OCI-LY7 (cell line): Measurements from ENCODE around the gene CUBN. TPM values are rescaled to one million over a fixed set of nuclear protein-coding genes. Genes with fewer than 3 reads are reported as not detected.

Experiments
- BruUV-seq: library from RNA; stranded (reverse); fragments of 400-500 nt; replicated peaks from 2 replicates; lab custom pipeline; 2021; lab: Mats Ljungman, UMichigan
- CTCF ChIA-PET: fragments of 300-600 bp; sonication (Branson Sonifier 250); formaldehyde crosslinking; loops from one replicate; lab custom pipeline; 2022; ENCODE audit warnings: antibody characterized with exemption; ENCODE audit not compliant: unreplicated experiment; lab: Charles Lee
- POLR2A ChIA-PET: fragments of 300-600 bp; sonication (Branson Sonifier 250); formaldehyde crosslinking; loops from one replicate; lab custom pipeline; 2022; ENCODE audit warnings: antibody characterized with exemption; lab: Charles Lee
- DNase-seq: peaks from one replicate; pipeline ENCODE4 v3.0.0-alpha.2; 2015; ENCODE audit warnings: low spot score
- H2AFZ ChIP-seq: fragments of 200-600 bp; sonication (generic), shearing (Covaris generic); 2 replicates; pipeline ENCODE4 v1.6.1; 2014; ENCODE audit warnings: mild to moderate bottlenecking, antibody characterized with exemption, low read length, moderate library complexity
- H3K27ac ChIP-seq: fragments of 200-600 bp; sonication (generic); 2 replicates; pipeline ENCODE4 v1.5.1; 2014; ENCODE audit warnings: mixed run types, low read depth, mild to moderate bottlenecking, moderate library complexity, low read length, inconsistent platforms; ENCODE audit not compliant: poor library complexity, severe bottlenecking
- H3K36me3 ChIP-seq: fragments of 200-600 bp; sonication (generic); 2 replicates; pipeline ENCODE4 v1.6.1; 2014; ENCODE audit warnings: mild to moderate bottlenecking, antibody characterized with exemption, low read length, moderate library complexity, mixed read lengths; ENCODE audit not compliant: insufficient read depth
- H3K4me1 ChIP-seq: fragments of 200-600 bp; sonication (generic); 2 replicates; pipeline ENCODE4 v1.5.1; 2014; ENCODE audit warnings: mild to moderate bottlenecking, low read length; ENCODE audit not compliant: insufficient read depth, poor library complexity, severe bottlenecking
- H3K4me2 ChIP-seq: fragments of 200-600 bp; sonication (generic); 2 replicates; pipeline ENCODE4 v1.6.1; 2014; ENCODE audit warnings: mild to moderate bottlenecking, low read length
- H3K4me3 ChIP-seq: fragments of 200-600 bp; sonication (generic); 2 replicates; pipeline ENCODE4 v1.5.1; 2014; ENCODE audit warnings: mild to moderate bottlenecking, low read depth, low read length; ENCODE audit not compliant: poor library complexity, severe bottlenecking
- H3K79me2 ChIP-seq: fragments of 200-600 bp; sonication (generic); 2 replicates; pipeline ENCODE4 v1.6.1; 2016; ENCODE audit warnings: low read depth, mild to moderate bottlenecking, low read length, moderate library complexity, mixed read lengths; ENCODE audit not compliant: insufficient read depth
- H3K9me2 ChIP-seq: fragments of 200-600 bp; sonication (generic); 2 replicates; pipeline ENCODE4 v1.6.1; 2016; ENCODE audit warnings: mild to moderate bottlenecking, low read length, mixed read lengths; ENCODE audit not compliant: insufficient read depth
- H3K9me3 ChIP-seq: fragments of 200-600 bp; sonication (generic); 2 replicates; pipeline ENCODE4 v1.6.1; 2014; ENCODE audit warnings: mild to moderate bottlenecking, mixed run types, low read length, mixed read lengths
- H4K20me1 ChIP-seq: fragments of 200-600 bp; sonication (generic); 2 replicates; pipeline ENCODE4 v1.6.1; 2014; ENCODE audit warnings: mild to moderate bottlenecking, antibody characterized with exemption, low read length, moderate library complexity, mixed read lengths; ENCODE audit not compliant: insufficient read depth
- EZH2phosphoT487 ChIP-seq: fragments of 200-600 bp; sonication (generic); IDR thresholded peaks from 2 replicates; pipeline ENCODE4 v1.6.1; 2018; ENCODE audit warnings: low read depth, borderline replicate concordance, mild to moderate bottlenecking, mixed run types, antibody characterized with exemption, low read length, moderate library complexity, mixed read lengths
- intact Hi-C: fragments of 100-400 bp; cut with micrococcal nuclease; formaldehyde crosslinking; loops from one replicate; pipeline ENCODE4 v1.10.0; 2022; ENCODE audit not compliant: unreplicated experiment
- total RNA-seq, 2 experiments: library from RNA; depleted of rRNA in 1 of 2; stranded (reverse); fragments of >200 nt in 1 of 2; shearing (Covaris generic) in 1 of 2; gene quantifications; 2 replicates each; pipeline ENCODE4 v1.2.3, GENCODE V29; 2014 to 2022
- TF ChIP-seq, protein P1 (sequence below): fragments of 200-600 bp; sonication (generic); conservative IDR thresholded peaks from 2 replicates; pipeline ENCODE4 v1.5.1; 2014; ENCODE audit warnings: mild to moderate bottlenecking, antibody characterized with exemption, low read length, moderate library complexity, mixed read lengths

Gene CUBN
- total RNA-seq, 2 experiments from 2014 or later: 0.13 to 0.25 TPM

GRCh38 chr10:17060289-17060688 lies 69.3 kb downstream of the CUBN start:
- H3K9me2 ChIP-seq: no peaks in the 10 kb centered on the region
- no peak overlapping the region for H3K4me2 ChIP-seq
- H3K4me1 ChIP-seq: no peaks in the 10 kb centered on the region
- ChIA-PET CTCF (no interaction called here), POLR2A (no interaction called here)
- no peaks in the 10 kb centered on the region for H4K20me1 ChIP-seq
- intact Hi-C loops: no loop called here
- no peak for TF ChIP-seq EZH2phosphoT487
- TF ChIP-seq, protein P1, sequence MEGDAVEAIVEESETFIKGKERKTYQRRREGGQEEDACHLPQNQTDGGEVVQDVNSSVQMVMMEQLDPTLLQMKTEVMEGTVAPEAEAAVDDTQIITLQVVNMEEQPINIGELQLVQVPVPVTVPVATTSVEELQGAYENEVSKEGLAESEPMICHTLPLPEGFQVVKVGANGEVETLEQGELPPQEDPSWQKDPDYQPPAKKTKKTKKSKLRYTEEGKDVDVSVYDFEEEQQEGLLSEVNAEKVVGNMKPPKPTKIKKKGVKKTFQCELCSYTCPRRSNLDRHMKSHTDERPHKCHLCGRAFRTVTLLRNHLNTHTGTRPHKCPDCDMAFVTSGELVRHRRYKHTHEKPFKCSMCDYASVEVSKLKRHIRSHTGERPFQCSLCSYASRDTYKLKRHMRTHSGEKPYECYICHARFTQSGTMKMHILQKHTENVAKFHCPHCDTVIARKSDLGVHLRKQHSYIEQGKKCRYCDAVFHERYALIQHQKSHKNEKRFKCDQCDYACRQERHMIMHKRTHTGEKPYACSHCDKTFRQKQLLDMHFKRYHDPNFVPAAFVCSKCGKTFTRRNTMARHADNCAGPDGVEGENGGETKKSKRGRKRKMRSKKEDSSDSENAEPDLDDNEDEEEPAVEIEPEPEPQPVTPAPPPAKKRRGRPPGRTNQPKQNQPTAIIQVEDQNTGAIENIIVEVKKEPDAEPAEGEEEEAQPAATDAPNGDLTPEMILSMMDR: no peak
- H3K36me3 ChIP-seq: no peaks in the 10 kb centered on the region
- DNase-seq: no peak
- no peaks in the 10 kb centered on the region for H3K79me2 ChIP-seq
- no TSS peak for BruUV-seq
- no peak overlapping the region for H3K27ac ChIP-seq
- no peak overlapping the region for H3K4me3 ChIP-seq
- H3K9me3 ChIP-seq: no peaks in the 10 kb centered on the region
- H2AFZ ChIP-seq: no peak overlapping the region

- Histone ChIP-seq H3K79me2 (no peaks in the 10 kb centered on the region), H3K9me2 (no peaks in the 10 kb centered on the region), H3K27ac (no peak overlapping the region), H3K36me3 (no peaks in the 10 kb centered on the region), H2AFZ (no peak overlapping the region), H3K9me3 (no peaks in the 10 kb centered on the region), H3K4me2 (no peak overlapping the region), H3K4me1 (no peaks in the 10 kb centered on the region), H3K4me3 (no peak overlapping the region), H4K20me1 (no peaks in the 10 kb centered on the region)
- no peak for DNase-seq
- POLR2A ChIA-PET: no interaction called here
- TF ChIP-seq, protein P1: no peak
- no peak for TF ChIP-seq EZH2phosphoT487
- CTCF ChIA-PET: no interaction called here
- BruUV-seq: no TSS peak
- intact Hi-C loops: no loop called here
Observed at GRCh38 chr10:17059197-17059688, 70.4 kb downstream of the CUBN start.

GRCh38 chr10:17058093-17058492 lies 71.5 kb downstream of the CUBN start:
- H2AFZ ChIP-seq: no peak overlapping the region
- intact Hi-C loops: no loop called here
- no peak for DNase-seq
- POLR2A ChIA-PET: no interaction called here
- no peaks in the 10 kb centered on the region for H3K36me3 ChIP-seq
- no peaks in the 10 kb centered on the region for H3K79me2 ChIP-seq
- CTCF ChIA-PET: no interaction called here
- BruUV-seq: no TSS peak
- no peak overlapping the region for H3K4me2 ChIP-seq
- H3K9me2 ChIP-seq: no peaks in the 10 kb centered on the region
- no peak overlapping the region for H3K27ac ChIP-seq
- no peaks in the 10 kb centered on the region for H3K4me1 ChIP-seq
- no peaks in the 10 kb centered on the region for H3K9me3 ChIP-seq
- no peaks in the 10 kb centered on the region for H4K20me1 ChIP-seq
- H3K4me3 ChIP-seq: no peak overlapping the region
- TF ChIP-seq EZH2phosphoT487: no peak
- TF ChIP-seq, protein P1: no peak
